Osteocyte (in vitro differentiated cells): ENCODE data around the gene PIPOX. TPM values are rescaled to one million over a fixed set of nuclear protein-coding genes. Genes with fewer than 3 reads are reported as not detected.

Experiments used
- DNase-seq: peaks from one replicate; pipeline ENCODE4 v3.0.0; 2021; ENCODE audit warnings: mixed read lengths; ENCODE audit not compliant: unreplicated experiment; ENCODE audit errors: extremely low spot score
- H3K27ac Mint-ChIP-seq: one replicate; pipeline ENCODE4 v1.8.0; 2021; ENCODE audit warnings: mild to moderate bottlenecking, mixed read lengths; ENCODE audit not compliant: unreplicated experiment
- H3K27me3 Mint-ChIP-seq: one replicate; pipeline ENCODE4 v1.8.0; 2021; ENCODE audit warnings: mixed read lengths; ENCODE audit not compliant: unreplicated experiment
- H3K36me3 Mint-ChIP-seq: one replicate; pipeline ENCODE4 v1.8.0; 2021; ENCODE audit warnings: mixed read lengths; ENCODE audit not compliant: unreplicated experiment
- H3K4me1 Mint-ChIP-seq: one replicate; pipeline ENCODE4 v1.8.0; 2021; ENCODE audit warnings: mixed read lengths; ENCODE audit not compliant: unreplicated experiment
- H3K4me3 Mint-ChIP-seq: one replicate; pipeline ENCODE4 v1.8.0; 2021; ENCODE audit warnings: mild to moderate bottlenecking, moderate library complexity, mixed read lengths; ENCODE audit not compliant: unreplicated experiment
- H3K9me3 Mint-ChIP-seq: one replicate; pipeline ENCODE4 v1.8.0; 2021; ENCODE audit warnings: mixed read lengths; ENCODE audit not compliant: unreplicated experiment
- total RNA-seq: library from RNA; stranded (reverse); gene quantifications from 2 replicates; pipeline ENCODE4 v1.2.1, GENCODE V29; 2021
- TF ChIP-seq, protein P1 (sequence below): fragments of 200-600 bp; sonication (generic); IDR thresholded peaks from 2 replicates; pipeline ENCODE4 v1.5.0; 2021; ENCODE audit warnings: antibody characterized with exemption, mild to moderate bottlenecking, moderate library complexity

The PIPOX gene
- total RNA-seq, 1 donor from 2014 or later = 1.6 TPM

DNA sequence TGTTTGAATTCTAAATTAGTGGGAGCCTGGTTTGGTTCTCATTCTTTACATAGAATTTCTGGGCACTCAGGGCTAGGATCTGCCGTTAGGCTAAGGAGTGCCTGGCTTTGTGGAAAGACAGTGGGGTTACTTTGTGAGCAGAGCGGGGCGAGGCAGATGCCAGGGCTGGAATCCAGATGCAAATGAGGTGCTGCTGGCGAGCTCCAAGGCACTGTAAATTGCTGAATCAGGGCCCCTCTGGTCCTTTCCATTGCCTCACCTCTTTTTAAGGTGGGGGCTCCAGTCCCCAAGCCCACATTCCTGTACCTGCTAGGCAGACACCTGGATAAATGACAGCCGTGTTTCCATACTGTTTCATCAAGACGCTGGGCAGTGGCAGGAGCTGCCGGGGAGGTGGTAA is 33.8 kb downstream of the PIPOX start:
- H3K27me3 Mint-ChIP-seq = peaks cover 2% of the 10 kb centered on the region
- H3K4me1 Mint-ChIP-seq = peaks cover 13% of the 10 kb centered on the region
- TF ChIP-seq, protein P1, sequence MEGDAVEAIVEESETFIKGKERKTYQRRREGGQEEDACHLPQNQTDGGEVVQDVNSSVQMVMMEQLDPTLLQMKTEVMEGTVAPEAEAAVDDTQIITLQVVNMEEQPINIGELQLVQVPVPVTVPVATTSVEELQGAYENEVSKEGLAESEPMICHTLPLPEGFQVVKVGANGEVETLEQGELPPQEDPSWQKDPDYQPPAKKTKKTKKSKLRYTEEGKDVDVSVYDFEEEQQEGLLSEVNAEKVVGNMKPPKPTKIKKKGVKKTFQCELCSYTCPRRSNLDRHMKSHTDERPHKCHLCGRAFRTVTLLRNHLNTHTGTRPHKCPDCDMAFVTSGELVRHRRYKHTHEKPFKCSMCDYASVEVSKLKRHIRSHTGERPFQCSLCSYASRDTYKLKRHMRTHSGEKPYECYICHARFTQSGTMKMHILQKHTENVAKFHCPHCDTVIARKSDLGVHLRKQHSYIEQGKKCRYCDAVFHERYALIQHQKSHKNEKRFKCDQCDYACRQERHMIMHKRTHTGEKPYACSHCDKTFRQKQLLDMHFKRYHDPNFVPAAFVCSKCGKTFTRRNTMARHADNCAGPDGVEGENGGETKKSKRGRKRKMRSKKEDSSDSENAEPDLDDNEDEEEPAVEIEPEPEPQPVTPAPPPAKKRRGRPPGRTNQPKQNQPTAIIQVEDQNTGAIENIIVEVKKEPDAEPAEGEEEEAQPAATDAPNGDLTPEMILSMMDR = no peak
- H3K9me3 Mint-ChIP-seq = no peaks in the 10 kb centered on the region
- DNase-seq = no peak
- no peak overlapping the region for H3K27ac Mint-ChIP-seq
- H3K36me3 Mint-ChIP-seq = peaks cover 14% of the 10 kb centered on the region
- no peak overlapping the region for H3K4me3 Mint-ChIP-seq

DNA sequence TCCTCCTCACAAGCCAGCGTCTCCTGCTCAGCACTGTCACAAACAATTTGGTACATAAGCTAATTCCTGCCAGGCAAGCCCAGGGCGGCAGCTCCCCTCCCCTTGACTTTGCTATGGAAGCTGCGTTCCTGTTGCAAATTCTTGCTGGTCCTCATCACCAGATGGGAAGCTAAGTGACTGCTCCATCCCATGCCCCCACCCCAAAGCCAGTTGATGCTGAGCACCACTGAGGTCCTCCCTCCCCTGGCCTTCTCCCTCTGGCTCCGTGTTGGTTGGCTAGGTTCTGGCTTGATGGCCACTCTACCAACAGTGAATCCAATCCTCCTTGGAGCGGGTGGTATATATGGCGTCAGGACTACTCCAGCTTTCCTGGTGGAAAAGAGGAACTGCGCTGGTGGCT is 34.4 kb downstream of the PIPOX start:
- H3K9me3 Mint-ChIP-seq = no peaks in the 10 kb centered on the region
- TF ChIP-seq, protein P1 = no peak
- H3K27me3 Mint-ChIP-seq = no peaks in the 10 kb centered on the region
- peaks cover 13% of the 10 kb centered on the region for H3K4me1 Mint-ChIP-seq
- H3K36me3 Mint-ChIP-seq = peaks cover 15% of the 10 kb centered on the region
- no peak overlapping the region for H3K4me3 Mint-ChIP-seq
- no peak for DNase-seq
- no peak overlapping the region for H3K27ac Mint-ChIP-seq

DNA sequence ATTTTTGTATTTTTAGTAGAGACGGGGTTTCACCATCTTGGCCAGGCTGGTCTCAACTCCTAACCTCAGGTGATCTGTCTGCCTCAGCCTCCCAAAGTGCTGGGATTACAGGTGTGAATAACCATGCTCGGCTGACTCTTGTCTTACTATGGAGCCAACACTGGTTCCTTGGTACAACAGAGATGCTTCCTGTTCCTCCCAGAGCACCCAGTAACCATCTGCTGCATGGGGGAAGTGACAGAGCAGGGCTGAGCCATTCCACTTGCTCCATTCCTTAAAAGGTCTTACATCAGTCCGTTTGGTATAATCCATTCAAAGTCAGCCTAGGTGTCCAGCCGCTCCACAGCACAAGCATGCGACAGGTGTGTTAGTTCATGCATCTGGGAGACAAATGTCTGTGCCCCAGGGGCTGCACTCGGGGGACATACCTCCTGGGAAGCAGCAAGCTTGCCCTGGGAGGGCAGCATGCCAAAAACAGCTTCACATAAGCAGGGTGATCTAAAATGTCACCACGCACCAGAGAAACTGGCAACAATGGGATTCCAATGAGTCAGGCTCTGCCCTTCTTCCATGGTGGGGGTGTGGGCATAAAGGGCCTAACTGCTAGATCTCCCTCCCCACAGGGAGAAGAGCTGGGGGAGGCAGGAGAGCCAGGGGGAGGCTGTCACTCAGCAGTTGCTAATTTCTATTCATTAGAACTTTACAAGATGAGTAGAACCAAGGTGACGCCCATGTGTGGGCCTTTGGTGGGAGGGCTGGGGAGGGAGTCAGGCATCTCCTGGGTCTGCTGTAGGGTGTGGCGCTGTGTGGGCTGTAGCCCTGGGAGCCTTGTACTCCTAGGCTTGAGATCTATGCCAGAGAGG is 35.5 kb downstream of the PIPOX start:
- Mint-ChIP-seq H3K4me3 (no peak overlapping the region), H3K27me3 (no peaks in the 10 kb centered on the region), H3K36me3 (peaks cover 15% of the 10 kb centered on the region), H3K9me3 (no peaks in the 10 kb centered on the region), H3K27ac (no peak overlapping the region), H3K4me1 (peaks cover 13% of the 10 kb centered on the region)
- no peak for DNase-seq
- TF ChIP-seq, protein P1 = no peak

DNA sequence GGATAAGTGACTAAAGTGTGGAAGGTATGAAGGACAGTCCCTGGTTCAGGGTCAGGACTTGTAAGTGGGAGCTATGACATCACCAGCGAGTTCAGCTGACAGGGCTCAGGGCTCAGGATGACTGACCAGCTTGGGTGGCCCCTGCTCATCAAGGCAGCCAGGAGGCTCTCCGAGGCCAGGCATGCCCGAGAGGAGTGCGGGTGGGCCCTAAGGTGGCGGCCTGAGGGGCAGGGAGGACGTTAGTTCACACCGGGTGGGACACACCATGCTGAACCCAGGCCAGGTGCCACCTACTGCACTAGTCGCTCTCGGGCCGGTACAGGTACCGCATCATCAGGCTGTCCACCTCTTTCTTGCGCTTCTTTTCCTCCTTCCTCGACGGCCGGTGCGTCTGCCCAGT is 36.5 kb downstream of the PIPOX start:
- no peak for DNase-seq
- TF ChIP-seq, protein P1 = no peak
- Mint-ChIP-seq H3K36me3 (peaks cover 15% of the 10 kb centered on the region), H3K4me1 (peaks cover 17% of the 10 kb centered on the region), H3K27ac (no peak overlapping the region), H3K27me3 (no peaks in the 10 kb centered on the region), H3K4me3 (no peak overlapping the region), H3K9me3 (no peaks in the 10 kb centered on the region)

DNA sequence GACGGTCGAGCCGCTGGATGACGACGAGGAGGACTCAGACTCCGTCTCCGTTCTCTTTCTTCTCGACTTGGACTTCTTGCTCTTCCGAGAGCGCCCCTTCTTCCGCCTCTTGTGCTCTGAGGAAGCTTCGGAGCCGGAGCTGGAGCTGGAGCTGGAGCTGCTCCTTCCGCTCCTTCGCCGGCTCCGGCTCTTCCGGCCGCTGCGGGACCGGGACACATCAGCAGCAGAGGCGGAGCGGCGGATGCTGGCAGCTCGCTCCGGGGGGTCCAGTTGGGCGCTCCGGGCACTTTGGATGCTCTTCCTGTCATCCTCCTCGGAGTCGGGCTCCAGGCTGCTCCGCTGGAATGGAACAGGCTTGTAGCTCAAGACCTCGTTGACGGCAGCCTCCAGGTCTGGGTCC is 36.9 kb downstream of the PIPOX start:
- Mint-ChIP-seq H3K27me3 (no peaks in the 10 kb centered on the region), H3K4me3 (no peak overlapping the region), H3K9me3 (no peaks in the 10 kb centered on the region), H3K36me3 (peaks cover 15% of the 10 kb centered on the region), H3K4me1 (peaks cover 22% of the 10 kb centered on the region), H3K27ac (no peak overlapping the region)
- no peak for DNase-seq
- TF ChIP-seq, protein P1 = no peak
